ENCODE data around the gene PGAM1. TPM values are rescaled to one million over a fixed set of nuclear protein-coding genes. Genes with fewer than 3 reads are reported as not detected.

PGAM1 gene
- total and polyA plus RNA-seq, 2 of the 13 experiments (the other 11 are each of a cell fraction or from before 2014, with no cell fraction given): 354 to 483 TPM

GRCh38 chr10:97400665-97401454 is 25.1 kb upstream of the PGAM1 start, which contains the start of gene RRP12 (continued):
- no peak for TF ChIP-seq PAXIP1 (CRISPR knock-in tag; conservative IDR thresholded peaks at IDR 0.05)
- peak; percentile 86 for TF ChIP-seq ZNF883 (CRISPR knock-in tag; IDR thresholded peaks at IDR 0.05; ENCODE audit: not compliant biosample characterization)
- TF ChIP-seq ZNF207 (IDR thresholded peaks at IDR 0.05; ENCODE audit: borderline replicate concordance): no peak
- no peak for TF ChIP-seq FIP1L1 (IDR thresholded peaks at IDR 0.05; ENCODE audit: borderline replicate concordance, insufficient read depth, low read depth, low read length)
- peak; percentile 30; the same call in 1 of the 2 replicates for TF ChIP-seq ZNF768 (CRISPR knock-in tag; IDR thresholded peaks at IDR 0.05)
- TF ChIP-seq ZNF264 (CRISPR knock-in tag; IDR thresholded peaks at IDR 0.05): no peak
- no peak for TF ChIP-seq NONO (IDR thresholded peaks at IDR 0.05)
- no peak for TF ChIP-seq NONO (CRISPR knock-in tag; conservative IDR thresholded peaks at IDR 0.05)
- peak; percentile 99; the same call in 1 of the 2 replicates for TF ChIP-seq MXD1 (CRISPR knock-in tag; IDR thresholded peaks at IDR 0.05)
- TF ChIP-seq ATM (IDR thresholded peaks at IDR 0.05; ENCODE audit: borderline replicate concordance): no peak
- no peak for TF ChIP-seq SMAD9 (CRISPR knock-in tag; IDR thresholded peaks at IDR 0.05)
- TF ChIP-seq ZNF234 (CRISPR knock-in tag; conservative IDR thresholded peaks at IDR 0.05): no peak
- TF ChIP-seq MAFG (CRISPR knock-in tag; IDR thresholded peaks at IDR 0.05): no peak
- TF ChIP-seq PPARG (CRISPR knock-in tag; conservative IDR thresholded peaks at IDR 0.05): no peak
- TF ChIP-seq ZBTB37 (CRISPR knock-in tag; IDR thresholded peaks at IDR 0.05): no peak
- no peak for TF ChIP-seq HOXA5 (CRISPR knock-in tag; IDR thresholded peaks at IDR 0.05)
- TF ChIP-seq ZNF468 (CRISPR knock-in tag; IDR thresholded peaks at IDR 0.05): no peak
- TF ChIP-seq HNF4A (CRISPR knock-in tag; IDR thresholded peaks at IDR 0.05): no peak
- TF ChIP-seq PHF21A (CRISPR knock-in tag; IDR thresholded peaks at IDR 0.05): no peak
- TF ChIP-seq CEBPB (IDR thresholded peaks at IDR 0.05; ENCODE audit: borderline replicate concordance, low read depth, low read length): no peak
- TF ChIP-seq JDP2 (CRISPR knock-in tag; IDR thresholded peaks at IDR 0.05; ENCODE audit: borderline replicate concordance): no peak
- no peak for TF ChIP-seq GFI1 (CRISPR knock-in tag; IDR thresholded peaks at IDR 0.05; ENCODE audit: borderline replicate concordance)
- TF ChIP-seq DNMT1 (CRISPR knock-in tag; IDR thresholded peaks at IDR 0.05): no peak
- TF ChIP-seq YEATS4 (CRISPR knock-in tag; IDR thresholded peaks at IDR 0.05; ENCODE audit: borderline replicate concordance): peak; percentile 39; the same call in 1 of the 2 replicates
- no peak for TF ChIP-seq FOXA1 (IDR thresholded peaks at IDR 0.05)
- TF ChIP-seq FOXA1 (CRISPR knock-in tag; IDR thresholded peaks at IDR 0.05): peak; percentile 76

All from HepG2 (cell line).